IMR-90 (cell line): Measurements from ENCODE around the gene KRTAP9-2.
"Not testable (repeated sequence)": the region's sequence is repeated elsewhere in the genome, so short reads cannot be mapped to it uniquely, and the experiment has no call there.

Source experiments
- CTCF ChIP-seq: conservative IDR thresholded peaks from 2 replicates; pipeline ENCODE4 v1.5.1; 2012; ENCODE audit warnings: mild to moderate bottlenecking, low read depth, low read length, improper control_type of control experiment
- USF2 ChIP-seq: fragments of 150-350 bp; IDR thresholded peaks from 2 replicates; pipeline ENCODE4 v1.6.1; 2017; ENCODE audit warnings: mild to moderate bottlenecking, antibody characterized with exemption, low read length, low read depth

GRCh38 chr17:41249637-41250240 is 23.3 kb downstream of the KRTAP9-2 start, which contains the start of gene KRTAP9-4:
- TF ChIP-seq CTCF, USF2: not testable (repeated sequence)
